Measurements from ENCODE around the gene GATAD2B. TPM values are rescaled to one million over a fixed set of nuclear protein-coding genes. Genes with fewer than 3 reads are reported as not detected.
A peak's percentile ranks its signal among the peaks of the same experiment; 100 is the strongest.
"Not testable (repeated sequence)": the region's sequence is repeated elsewhere in the genome, so short reads cannot be mapped to it uniquely, and the experiment has no call there.

Gene GATAD2B
- total RNA-seq, 1 donor from 2014 or later = 16.6 TPM

- not testable (repeated sequence) for DNase-seq (ENCODE audit: low read depth)
Observed at GRCh38 chr1:153833968-153834367, 88.8 kb downstream of the GATAD2B start.

GRCh38 chr1:153833171-153833570 is 89.6 kb downstream of the GATAD2B start:
- no peak for DNase-seq (ENCODE audit: low read depth)

GRCh38 chr1:153832293-153832692 is 90.5 kb downstream of the GATAD2B start:
- no peak for DNase-seq (ENCODE audit: low read depth)

- no peak for DNase-seq (ENCODE audit: low read depth)
Observed at GRCh38 chr1:153831026-153831425, 91.7 kb downstream of the GATAD2B start.

- DNase-seq (ENCODE audit: low read depth) = no peak
Observed at GRCh38 chr1:153827168-153827964, 95.4 kb downstream of the GATAD2B start.

- DNase-seq (ENCODE audit: low read depth) = no peak
Observed at GRCh38 chr1:153818876-153819275, 103.9 kb downstream of the GATAD2B start.

- no peak for DNase-seq (ENCODE audit: low read depth)
Observed at GRCh38 chr1:153816283-153816889, 106.4 kb downstream of the GATAD2B start.

- DNase-seq (ENCODE audit: low read depth) = no peak
Observed at GRCh38 chr1:153805886-153806719, 116.7 kb downstream of the GATAD2B start.

- peak; percentile 81 for DNase-seq (ENCODE audit: low read depth)
Observed at GRCh38 chr1:153805042-153805745, 117.6 kb downstream of the GATAD2B start.

GRCh38 chr1:153804112-153804511 is 118.7 kb downstream of the GATAD2B start:
- no peak for DNase-seq (ENCODE audit: low read depth)

- DNase-seq (ENCODE audit: low read depth) = no peak
Observed at GRCh38 chr1:153803470-153804056, 119.2 kb downstream of the GATAD2B start.

GRCh38 chr1:153801786-153802697 is 120.7 kb downstream of the GATAD2B start:
- no peak for DNase-seq (ENCODE audit: low read depth)

- no peak for DNase-seq (ENCODE audit: low read depth)
Observed at GRCh38 chr1:153801028-153801625, 121.6 kb downstream of the GATAD2B start.

- DNase-seq (ENCODE audit: low read depth) = no peak
Observed at GRCh38 chr1:153800516-153800915, 122.3 kb downstream of the GATAD2B start.

GRCh38 chr1:153799566-153800465 is 123.0 kb downstream of the GATAD2B start:
- no peak for DNase-seq (ENCODE audit: low read depth)

- DNase-seq (ENCODE audit: low read depth) = no peak
Observed at GRCh38 chr1:153799016-153799415, 123.8 kb downstream of the GATAD2B start.

- no peak for DNase-seq (ENCODE audit: low read depth)
Observed at GRCh38 chr1:153798468-153798780, 124.3 kb downstream of the GATAD2B start.

GRCh38 chr1:153796786-153797659 is 125.7 kb downstream of the GATAD2B start:
- peak; percentile 68 for DNase-seq (ENCODE audit: low read depth)
